Measurements from ENCODE around the gene TXNIP.

Gene TXNIP

GRCh38 chr1:146012703-146013558, 16.6 kb upstream of the TXNIP start:
- peak; percentile 69 for DNase-seq

- no peak for DNase-seq
Observed at GRCh38 chr1:146010126-146010738, 13.9 kb upstream of the TXNIP start.

GRCh38 chr1:146007489-146008133, 11.2 kb upstream of the TXNIP start:
- DNase-seq: no peak

- DNase-seq: no peak
Observed at GRCh38 chr1:146001709-146002108, 5.3 kb upstream of the TXNIP start.

- peak; percentile 96 for DNase-seq
Observed at GRCh38 chr1:145999321-146000024, 3.1 kb upstream of the TXNIP start.

- DNase-seq: no peak
Observed at GRCh38 chr1:145997718-145998023, 1.3 kb upstream of the TXNIP start.

GRCh38 chr1:145997016-145997717, 788 bp upstream of the TXNIP start:
- no peak for DNase-seq

GRCh38 chr1:145995964-145996432, 381 bp downstream of the TXNIP start:
- no peak for DNase-seq

GRCh38 chr1:145995148-145995881, 1.1 kb downstream of the TXNIP start:
- no peak for DNase-seq

GRCh38 chr1:145994391-145995120, 1.8 kb downstream of the TXNIP start:
- peak; percentile 19 for DNase-seq

GRCh38 chr1:145993618-145994390, 2.6 kb downstream of the TXNIP start:
- no peak for DNase-seq

- no peak for DNase-seq
Observed at GRCh38 chr1:145992958-145993617, 3.3 kb downstream of the TXNIP start.

GRCh38 chr1:145992502-145992936, 3.9 kb downstream of the TXNIP start:
- DNase-seq: no peak

- no peak for DNase-seq
Observed at GRCh38 chr1:145991735-145992412, 4.5 kb downstream of the TXNIP start.

GRCh38 chr1:145990249-145990855, 6.0 kb downstream of the TXNIP start:
- DNase-seq: peak; percentile 81

GRCh38 chr1:145988773-145989172, 7.6 kb downstream of the TXNIP start:
- DNase-seq: peak; percentile 23

GRCh38 chr1:145987926-145988325, 8.5 kb downstream of the TXNIP start:
- DNase-seq: no peak

GRCh38 chr1:145986551-145986950, 9.8 kb downstream of the TXNIP start:
- DNase-seq: no peak
